ENCODE measurements around the gene SLC25A23. TPM values are rescaled to one million over a fixed set of nuclear protein-coding genes. Genes with fewer than 3 reads are reported as not detected.

The SLC25A23 gene
- total and polyA plus RNA-seq, 2 of the 8 experiments (the other 6 are each of a cell fraction or from before 2014, with no cell fraction given): 18.0 to 48.1 TPM

GRCh38 chr19:6393074-6393982, 66.3 kb downstream of the SLC25A23 start, which contains the start of gene GTF2F1:
Gene GTF2F1 (minus strand): TSS chr19:6393164. CDS start chr19:6392995, 169 bp downstream.
- peak within 1 kb of the TSS; percentile 91 for H2AFZ ChIP-seq (ENCODE audit: low read length)
- peaks cover 7% of the 10 kb centered on the region for H3K23me2 ChIP-seq (ENCODE audit: low read depth, low read length)
- H3K36me3 ChIP-seq (ENCODE audit: control insufficient read depth in 2 of 4, insufficient read depth in 4 of 4, low read length in 3 of 4): peaks cover 8 to 29% (median 14%) of the 10 kb centered on the region in 4 experiments; a peak in 7 of 8 replicates
- WGBS, 2 experiments (ENCODE audit: extremely low coverage in 1 of 2, insufficient coverage in 1 of 2, insufficient read length in 1 of 2, insufficient replicate concordance in 2 of 2, low coverage in 1 of 2, low lambda C conversion rate in 2 of 2, missing lambda C conversion rate in 1 of 2): 1% methylated on average over 57 of the region's 69 CpGs; no CpG with 5 or more reads in 1 of the 2 experiments
- peaks cover 0 to 8% (median 7%) of the 10 kb centered on the region in 4 experiments; a peak in 5 of 7 replicates for H3K4me1 ChIP-seq (replicated peaks in 1 of 4; ENCODE audit: control insufficient read depth in 3 of 4, insufficient read depth in 4 of 4, low read length in 3 of 4)
- H2BK120ac ChIP-seq (replicated peaks; ENCODE audit: low read depth, low read length): no peak within 1 kb of the TSS
- peaks cover 6% of the 10 kb centered on the region for H3K79me1 ChIP-seq (ENCODE audit: low read depth, low read length)
- no peak within 1 kb of the TSS for H2BK20ac ChIP-seq (ENCODE audit: low read length)
- peak within 1 kb of the TSS; percentile 91 for H2BK5ac ChIP-seq (ENCODE audit: low read depth, low read length)
- H4K5ac ChIP-seq (ENCODE audit: insufficient read length, low read depth, low read length): peak within 1 kb of the TSS; percentile 98
- no peak within 1 kb of the TSS; the same call in 1 of the 2 replicates for H2AK5ac ChIP-seq (ENCODE audit: low read depth, low read length)
- H3K14ac ChIP-seq (ENCODE audit: insufficient read length): no peak within 1 kb of the TSS
- no peaks in the 10 kb centered on the region for H3K9me3 ChIP-seq (ENCODE audit: insufficient read depth in 2 of 2, low read depth in 1 of 2, low read length in 1 of 2)
- H3K56ac ChIP-seq (replicated peaks; ENCODE audit: insufficient read length, low read depth, low read length): peak within 1 kb of the TSS; percentile 54
- peaks cover 0 to 2% of the 10 kb centered on the region in 2 experiments for H4K20me1 ChIP-seq (replicated peaks in 1 of 2; ENCODE audit: control insufficient read depth in 1 of 2, insufficient read depth in 2 of 2, low read length in 2 of 2)
- H2BK15ac ChIP-seq (ENCODE audit: low read length): peak within 1 kb of the TSS; percentile 99
- peak within 1 kb of the TSS; percentile 68 for H4K91ac ChIP-seq (replicated peaks; ENCODE audit: insufficient read length, low read length)
- H3K27ac ChIP-seq (ENCODE audit: low read depth, low read length): peak within 1 kb of the TSS; percentile 89
- peak within 1 kb of the TSS; percentile 72 to 99 (median 90) for H3K4me3 ChIP-seq (ENCODE audit: extremely low read depth in 1 of 4, insufficient read depth in 2 of 4, low read depth in 3 of 4, low read length in 4 of 4)
- CTCF ChIA-PET (ENCODE audit: partially characterized antibody): interaction anchor here (0.8 to 1.5 kb wide), 3 partner anchors 15 to 177 kb away, joined by 3 to 5 read pairs (median 4); no protein-coding TSS in a partner anchor
- peak within 1 kb of the TSS; percentile 55 for H3K4ac ChIP-seq (replicated peaks; ENCODE audit: insufficient read length, low read depth, low read length)
- H3K4me2 ChIP-seq (ENCODE audit: insufficient read depth in 1 of 2, low read depth in 2 of 2, low read length in 2 of 2): peak within 1 kb of the TSS; percentile 95 to 96
- no peak within 1 kb of the TSS for H3K23ac ChIP-seq (ENCODE audit: insufficient read length)
- no peaks in the 10 kb centered on the region for H3K27me3 ChIP-seq (replicated peaks in 1 of 4; ENCODE audit: control insufficient read depth in 3 of 4, extremely low read depth in 1 of 4, insufficient read depth in 3 of 4, low read length in 3 of 4)
- POLR2A ChIA-PET (ENCODE audit: partially characterized antibody): interaction anchor here (0.6 to 9.9 kb wide), 13 partner anchors 9 to 349 kb away, joined by 3 to 81 read pairs (median 4); partner anchors contain the start of genes ALKBH7, CLPP, CRB3 and KHSRP
- H3K79me2 ChIP-seq (ENCODE audit: control insufficient read depth in 1 of 2, insufficient read depth in 2 of 2, low read length in 2 of 2): peaks cover 5 to 20% of the 10 kb centered on the region in 2 experiments; a peak in 3 of 4 replicates
- peak; percentile 24 for FAIRE-seq
- H3K9ac ChIP-seq (replicated peaks in 1 of 4; ENCODE audit: extremely low read depth in 1 of 4, low read depth in 3 of 4, low read length in 3 of 4): peak within 1 kb of the TSS; percentile 77 to 92 (median 86)
- peak within 1 kb of the TSS; percentile 4; the same call in 1 of the 2 replicates for H2BK12ac ChIP-seq (ENCODE audit: low read depth, low read length)
- peak within 1 kb of the TSS; percentile 77 for H4K8ac ChIP-seq (ENCODE audit: extremely low read depth, insufficient read depth, low read length)
- DNase-seq (ENCODE audit: low read depth in 1 of 2, low spot score in 2 of 2): peak; percentile 79 to 98
- peak within 1 kb of the TSS; percentile 93 for H3K18ac ChIP-seq (ENCODE audit: extremely low read depth, low read length)
- TF ChIP-seq NRF1 (IDR thresholded peaks at IDR 0.05; ENCODE audit: low read depth, low read length): peak; percentile 72
- TF ChIP-seq YY1 (IDR thresholded peaks at IDR 0.05; ENCODE audit: low read depth, low read length): 0 out of 2 replicates have a peak, but pooled peaks have one; percentile 19
- peak; percentile 80 for TF ChIP-seq CHD2 (IDR thresholded peaks at IDR 0.05; ENCODE audit: low read length)
- peak in 1 of 2 experiments; percentile 88; a peak in 3 of 4 replicates for TF ChIP-seq HDAC2 (IDR thresholded peaks at IDR 0.05; ENCODE audit: borderline replicate concordance in 1 of 2, low read depth in 2 of 2, low read length in 2 of 2)
- no peak for TF ChIP-seq EZH2 (IDR thresholded peaks at IDR 0.05; ENCODE audit: low read depth, low read length, severe bottlenecking)
- 0 out of 2 replicates have a peak, but pooled peaks have one; percentile 42 for TF ChIP-seq BACH1 (IDR thresholded peaks at IDR 0.05; ENCODE audit: low read length)
- peak; percentile 60 for TF ChIP-seq POLR2AphosphoS5 (IDR thresholded peaks at IDR 0.05; ENCODE audit: low read depth, low read length)
- TF ChIP-seq RFX5 (IDR thresholded peaks at IDR 0.05; ENCODE audit: borderline replicate concordance, low read depth, low read length): no peak
- peak; percentile 51 for TF ChIP-seq PHF8 (conservative IDR thresholded peaks at IDR 0.05; ENCODE audit: low read depth, low read length)
- TF ChIP-seq KDM5A (IDR thresholded peaks at IDR 0.05; ENCODE audit: low read length): no peak; the same call in 1 of the 2 replicates
